Eye (tissue), 1 donor: ENCODE data around the gene WNT3.
"Not testable (repeated sequence)": the region's sequence is repeated elsewhere in the genome, so short reads cannot be mapped to it uniquely, and the experiment has no call there.

Experiments used
- DNase-seq: peaks from one replicate; pipeline ENCODE4 v3.0.0-alpha.2; 2015

WNT3 gene

GRCh38 chr17:46812624-46813318 lies 5.7 kb downstream of the WNT3 start:
- no peak for DNase-seq

DNA sequence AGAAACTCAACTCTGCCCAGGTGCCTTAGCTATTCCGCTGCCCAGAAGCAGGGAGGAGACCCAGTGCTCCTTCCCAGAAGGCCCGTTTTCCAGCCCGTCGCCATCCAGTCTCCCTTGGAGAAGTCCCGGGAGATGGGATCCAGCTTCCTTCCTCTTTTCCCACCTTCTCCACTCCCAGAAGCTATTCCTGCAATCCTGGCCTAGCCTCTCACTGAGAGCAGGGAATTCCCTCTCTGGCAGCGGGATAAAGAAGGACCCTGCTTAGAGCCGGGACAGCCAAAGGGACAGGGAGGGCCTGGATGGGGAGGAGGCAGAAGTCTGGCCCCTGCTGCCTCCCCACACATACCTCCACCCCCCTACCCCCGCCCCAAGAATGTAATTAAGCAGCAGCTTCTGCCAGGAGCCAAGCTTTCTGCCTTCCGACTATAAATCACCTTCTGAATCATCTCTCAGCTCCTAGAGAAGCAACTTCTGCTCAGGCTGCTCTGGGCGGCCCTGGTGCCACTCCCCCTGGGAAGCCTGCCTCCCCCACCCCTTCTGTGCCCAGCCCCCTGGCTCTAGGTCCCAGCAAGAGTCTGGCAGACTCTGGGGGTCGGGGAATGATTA lies 6.4 kb downstream of the WNT3 start:
- no peak for DNase-seq

DNA sequence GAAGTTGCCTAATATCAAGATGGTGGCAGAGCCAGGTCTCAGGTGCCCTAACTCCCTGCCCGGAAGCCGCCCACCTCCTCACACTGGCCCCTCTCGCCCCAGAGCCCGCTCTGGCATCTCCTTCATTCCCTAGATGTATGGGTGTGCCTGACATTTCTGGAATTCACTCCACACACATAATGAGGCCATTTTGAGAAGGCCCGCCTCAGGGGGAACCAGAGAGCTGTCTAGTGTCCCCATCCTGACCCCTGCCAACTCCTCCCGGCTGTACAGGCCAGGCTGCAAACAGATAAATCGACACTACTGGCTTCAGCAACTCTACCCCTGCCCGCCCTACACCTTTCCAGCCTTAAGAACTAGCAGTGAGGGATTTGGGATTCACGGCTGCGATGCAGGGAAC lies 7.7 kb downstream of the WNT3 start:
- no peak for DNase-seq

GRCh38 chr17:46809110-46809571 lies 9.4 kb downstream of the WNT3 start:
- DNase-seq: no peak

DNA sequence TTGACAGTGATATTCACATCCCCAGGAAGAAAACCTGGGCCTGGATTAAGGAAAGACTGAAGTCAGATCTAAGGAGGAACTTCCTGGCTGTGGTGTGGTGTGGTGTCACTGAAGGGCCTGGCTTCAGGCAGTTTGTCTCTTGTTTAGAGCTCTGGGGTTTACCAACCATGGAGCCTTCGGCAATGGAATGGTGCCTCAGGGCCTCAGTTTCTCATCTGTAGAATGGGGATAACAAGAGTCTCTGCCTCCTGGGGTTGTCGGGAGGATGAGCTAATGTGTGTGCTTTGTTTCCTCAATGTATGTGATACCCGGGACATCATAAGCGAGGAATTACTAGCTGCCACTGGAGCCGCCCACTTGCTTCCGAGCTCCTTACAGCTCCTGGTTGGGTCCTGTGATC lies 12.7 kb downstream of the WNT3 start:
- no peak for DNase-seq

GRCh38 chr17:46803544-46803943 lies 14.9 kb downstream of the WNT3 start:
- no peak for DNase-seq

DNA sequence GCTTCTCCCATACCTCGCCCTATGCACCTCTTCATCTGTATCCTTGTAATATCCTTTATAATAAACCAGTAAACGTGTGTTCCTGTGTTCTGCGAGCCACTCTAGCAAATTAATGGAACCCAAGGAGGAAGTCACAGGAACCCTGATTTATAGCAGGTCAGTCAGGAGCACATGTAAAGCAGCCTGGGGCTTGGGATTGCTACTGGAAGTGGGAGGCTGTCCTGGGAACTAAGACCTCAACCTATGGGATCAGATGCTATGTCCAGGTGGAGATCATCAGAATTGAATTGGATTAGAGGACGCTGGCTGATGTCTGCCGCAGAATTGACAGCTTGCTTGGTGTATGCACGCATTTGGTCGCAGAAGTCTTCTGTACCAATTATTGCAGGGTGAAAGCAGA lies 15.7 kb downstream of the WNT3 start:
- no peak for DNase-seq

GRCh38 chr17:46800573-46800972 lies 17.9 kb downstream of the WNT3 start:
- DNase-seq: no peak

DNA sequence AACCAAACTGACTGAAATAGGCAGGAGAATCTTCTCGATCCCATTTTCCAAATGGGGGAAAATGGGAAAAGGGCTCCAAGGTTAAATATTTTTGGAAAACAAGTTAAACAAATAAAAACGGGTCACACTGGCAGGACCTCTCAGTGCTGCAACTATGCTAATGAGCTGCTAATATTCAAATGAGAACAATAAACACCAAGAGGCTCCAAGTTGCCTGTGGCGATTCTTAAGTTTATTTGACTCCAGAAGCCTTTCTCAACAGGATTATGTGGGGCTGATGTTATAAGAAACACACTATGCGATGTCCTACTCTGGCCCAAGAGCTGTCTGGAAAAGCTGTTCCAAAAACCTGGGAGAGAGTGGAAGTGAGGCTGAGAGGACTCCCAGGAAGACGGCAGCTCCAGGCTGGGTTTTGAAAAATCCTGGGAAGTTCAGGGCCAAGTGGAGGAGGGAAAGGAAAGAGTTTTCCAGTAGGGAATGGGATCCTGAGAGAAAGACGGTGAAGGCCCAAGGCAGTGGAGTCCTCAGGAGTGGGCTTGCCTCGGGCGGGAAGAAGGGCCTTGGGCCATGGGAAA lies 21.4 kb downstream of the WNT3 start:
- no peak for DNase-seq

- DNase-seq: no peak
Observed at GRCh38 chr17:46796524-46796923, 22.0 kb downstream of the WNT3 start.

- DNase-seq: no peak
Observed at GRCh38 chr17:46796084-46796483, 22.4 kb downstream of the WNT3 start.

GRCh38 chr17:46795379-46795952 lies 23.0 kb downstream of the WNT3 start:
- no peak for DNase-seq

DNA sequence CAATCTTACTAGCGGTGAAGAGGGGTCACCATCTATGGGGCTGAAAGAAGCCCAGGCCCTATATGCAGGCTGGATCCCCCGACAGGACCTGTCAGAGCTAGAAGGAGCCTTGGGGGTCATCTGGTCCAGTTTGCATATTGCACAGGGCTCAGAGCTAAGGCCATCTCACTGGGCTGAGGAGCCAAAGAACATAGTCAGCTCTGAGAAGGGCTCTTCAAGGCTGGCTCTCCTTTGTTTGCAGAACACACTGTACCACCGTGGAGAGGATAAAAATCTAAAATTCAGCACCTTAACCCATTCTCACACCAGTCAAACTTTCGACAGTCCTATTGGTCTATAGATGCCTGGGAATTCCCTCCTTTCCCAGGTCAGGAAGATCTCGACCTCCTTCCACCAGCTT lies 24.2 kb downstream of the WNT3 start:
- no peak for DNase-seq

- DNase-seq: no peak
Observed at GRCh38 chr17:46793541-46793940, 25.0 kb downstream of the WNT3 start.

- not testable (repeated sequence) for DNase-seq
Observed at GRCh38 chr17:46793023-46793422, 25.5 kb downstream of the WNT3 start.

DNA sequence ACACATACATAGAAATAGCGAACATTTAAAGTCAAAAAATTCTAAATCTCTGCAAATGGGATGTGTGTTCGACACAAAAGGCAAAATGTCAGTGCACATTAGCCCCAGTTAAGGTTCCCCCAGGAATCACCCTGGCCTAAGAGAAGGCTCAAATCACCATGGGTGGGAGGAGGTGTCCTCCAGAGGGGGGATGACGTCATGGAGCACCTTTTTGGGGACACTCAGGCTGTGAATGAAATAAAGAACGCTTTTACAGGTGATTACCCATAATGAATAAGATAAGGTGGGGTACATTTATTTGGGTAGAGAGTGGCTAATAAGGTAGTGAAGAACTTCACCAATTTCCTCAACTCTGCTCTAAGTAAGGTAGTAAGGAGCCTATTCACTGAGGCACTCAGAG lies 26.4 kb downstream of the WNT3 start:
- DNase-seq: no peak

DNA sequence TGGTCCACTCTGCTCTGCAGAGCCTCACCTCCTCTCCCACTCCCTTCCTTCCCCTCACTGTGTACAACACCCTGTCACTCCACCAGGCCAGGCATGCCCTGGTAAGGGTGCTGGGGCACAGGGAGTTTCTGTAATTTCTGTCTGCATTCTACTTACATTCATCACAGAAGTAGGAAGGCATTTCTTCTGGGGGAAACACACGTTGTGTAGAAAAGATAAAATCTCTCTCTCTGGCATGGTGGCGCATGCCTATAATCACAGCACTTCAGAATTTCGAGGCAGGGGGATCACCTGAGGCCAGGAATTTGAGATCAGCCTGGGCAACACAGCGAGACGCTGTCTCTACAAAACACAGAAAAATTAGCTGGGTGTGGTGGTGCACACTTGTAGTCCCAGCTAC lies 27.0 kb downstream of the WNT3 start:
- DNase-seq: no peak

DNA sequence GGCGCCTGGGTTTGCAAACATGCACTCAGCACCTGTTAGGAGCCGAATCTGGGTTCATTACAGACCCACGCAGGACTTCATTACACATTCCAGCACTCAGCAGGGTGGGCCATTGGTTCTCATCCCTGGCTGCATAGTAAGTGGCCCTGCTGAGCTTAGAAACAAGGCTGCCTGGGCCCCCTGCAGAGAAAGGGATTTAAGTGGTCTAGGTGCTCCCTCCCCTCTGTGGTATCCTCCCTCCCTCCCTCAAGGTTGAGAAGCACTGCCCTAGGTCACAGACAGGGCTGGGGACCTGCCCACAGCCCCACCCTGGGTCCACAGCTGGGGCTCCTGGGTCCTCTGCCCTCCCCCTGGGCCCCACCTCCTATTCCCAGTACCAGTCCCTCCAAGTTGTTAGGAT lies 28.3 kb downstream of the WNT3 start:
- no peak for DNase-seq

GRCh38 chr17:46789610-46790009 lies 28.9 kb downstream of the WNT3 start:
- DNase-seq: no peak

DNA sequence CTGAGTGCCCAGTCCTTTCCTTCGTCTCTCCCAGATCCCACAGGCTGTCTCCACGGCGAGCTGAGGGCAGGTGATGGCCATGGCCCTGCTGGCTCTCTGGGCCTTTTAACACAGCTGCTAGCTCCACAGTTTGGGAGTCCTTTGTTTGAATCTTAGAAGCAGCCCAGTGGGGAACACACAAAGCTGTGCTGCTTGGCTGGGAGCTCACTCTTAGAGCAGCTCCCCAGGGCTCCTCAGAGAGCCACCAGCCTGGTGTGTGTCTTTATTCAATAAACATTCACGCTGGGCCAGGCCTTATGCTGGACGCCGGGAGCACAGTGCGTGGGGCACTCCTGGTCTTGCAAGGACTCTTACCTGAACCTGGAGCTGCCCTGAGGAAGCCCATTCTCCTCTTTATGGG lies 29.7 kb downstream of the WNT3 start:
- no peak for DNase-seq

GRCh38 chr17:46788300-46788699 lies 30.2 kb downstream of the WNT3 start:
- DNase-seq: no peak

- DNase-seq: no peak
Observed at GRCh38 chr17:46787478-46787877, 31.0 kb downstream of the WNT3 start.

DNA sequence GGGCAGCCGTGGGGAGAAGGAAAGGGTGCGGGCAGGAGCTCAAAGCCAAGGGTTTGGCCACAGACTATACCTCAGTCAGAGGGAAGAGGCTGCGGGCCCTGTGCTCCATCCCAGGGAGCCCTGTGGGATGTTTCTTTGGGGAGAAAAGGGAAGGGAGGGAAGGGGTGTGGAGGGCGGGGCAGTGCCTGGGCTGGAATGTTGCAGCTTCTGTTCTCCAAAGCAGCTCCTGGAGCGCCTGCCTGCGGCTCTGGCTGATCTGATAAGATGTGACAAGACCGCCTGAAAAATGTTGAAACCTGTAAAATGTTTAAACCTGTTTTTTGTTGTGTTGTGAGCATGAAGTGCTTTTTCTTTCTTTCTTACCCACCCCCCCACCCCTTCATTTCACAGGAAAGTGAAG lies 32.8 kb downstream of the WNT3 start:
- DNase-seq: peak; percentile 64

GRCh38 chr17:46783031-46783593 lies 35.4 kb downstream of the WNT3 start:
- DNase-seq: no peak
